Raji (cell line): ENCODE results near the gene DUSP23.

ENCODE experiments used
- POLR2A ChIP-seq: IDR thresholded peaks from 2 replicates; pipeline ENCODE4 v1.6.1; 2011; ENCODE audit warnings: low read depth, low read length, control low read depth; ENCODE audit not compliant: insufficient read depth

DUSP23 gene

DNA sequence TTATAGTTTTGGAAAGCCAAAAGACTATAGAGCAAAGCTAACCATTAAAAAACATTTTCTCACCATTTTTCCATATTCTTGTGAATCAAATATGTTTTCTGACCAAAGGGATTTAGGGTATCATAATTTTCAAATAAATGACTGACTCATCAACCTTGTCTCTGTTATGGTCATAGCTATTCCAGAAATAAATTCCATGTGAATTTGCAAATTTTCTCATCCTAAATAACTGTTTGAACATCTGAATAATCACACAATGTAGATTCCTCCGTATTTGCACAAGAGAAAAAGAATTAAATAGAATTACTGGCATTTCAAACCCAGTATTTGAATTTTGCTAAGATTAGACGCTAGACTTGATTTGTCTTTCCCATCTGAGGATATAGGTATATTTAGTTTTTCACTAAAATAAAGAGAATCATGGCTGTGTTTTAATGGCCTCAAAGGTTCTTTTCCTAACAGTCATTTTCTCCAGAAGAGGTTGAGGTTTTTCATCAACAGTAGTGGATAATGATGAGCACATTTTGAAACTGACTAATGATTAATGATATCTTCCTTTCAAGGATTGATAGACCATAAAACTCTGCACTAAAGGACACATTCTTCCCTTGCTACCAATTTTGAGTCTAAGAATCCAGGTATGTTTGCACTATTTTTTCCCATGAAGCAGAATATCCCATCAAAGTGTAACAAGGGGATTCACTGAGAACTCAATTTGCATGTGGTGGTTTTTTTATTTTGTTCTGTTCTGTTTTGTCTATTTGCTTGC, 9.5 kb upstream of the DUSP23 start:
- no peak for TF ChIP-seq POLR2A

GRCh38 chr1:159774465-159774864, 6.3 kb upstream of the DUSP23 start:
- TF ChIP-seq POLR2A: no peak

DNA sequence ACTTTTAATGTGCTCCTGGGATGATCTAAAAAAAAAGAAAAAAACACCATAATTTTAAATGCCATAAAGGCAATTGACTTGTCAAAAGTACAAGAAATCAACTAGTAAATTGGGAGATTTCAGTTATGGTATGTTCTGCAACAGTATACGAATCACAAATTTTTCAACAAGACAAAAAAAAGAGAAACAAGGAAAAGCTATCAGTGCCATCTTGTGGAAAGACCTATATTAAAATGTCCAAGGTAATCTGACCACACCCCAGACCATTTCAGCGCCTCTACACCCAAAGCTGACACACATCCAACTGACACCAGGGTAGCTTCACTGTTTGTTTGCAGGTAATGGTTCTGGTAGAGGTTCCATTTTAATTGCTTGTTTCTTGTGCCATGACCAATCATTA, 5.0 kb upstream of the DUSP23 start:
- TF ChIP-seq POLR2A: no peak

- TF ChIP-seq POLR2A: no peak
These were observed 2.5 kb upstream of the DUSP23 start for GRCh38 chr1:159778266-159778665.

- no peak for TF ChIP-seq POLR2A
These were observed 1.3 kb upstream of the DUSP23 start for GRCh38 chr1:159779403-159779851.

DNA sequence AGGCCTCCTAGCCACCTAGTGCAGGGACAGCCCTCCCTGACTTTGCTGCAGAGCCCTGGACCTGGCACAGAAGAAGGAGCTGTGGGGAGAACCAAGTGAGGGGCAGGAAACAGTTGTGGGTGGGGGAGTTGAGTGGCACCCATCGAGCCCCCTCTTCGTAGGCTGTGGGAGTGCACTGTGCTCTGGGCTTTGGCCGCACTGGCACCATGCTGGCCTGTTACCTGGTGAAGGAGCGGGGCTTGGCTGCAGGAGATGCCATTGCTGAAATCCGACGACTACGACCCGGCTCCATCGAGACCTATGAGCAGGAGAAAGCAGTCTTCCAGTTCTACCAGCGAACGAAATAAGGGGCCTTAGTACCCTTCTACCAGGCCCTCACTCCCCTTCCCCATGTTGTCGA, 1.2 kb downstream of the DUSP23 start:
- TF ChIP-seq POLR2A: no peak

GRCh38 chr1:159783724-159784123, 3.0 kb downstream of the DUSP23 start:
- TF ChIP-seq POLR2A: no peak

DNA sequence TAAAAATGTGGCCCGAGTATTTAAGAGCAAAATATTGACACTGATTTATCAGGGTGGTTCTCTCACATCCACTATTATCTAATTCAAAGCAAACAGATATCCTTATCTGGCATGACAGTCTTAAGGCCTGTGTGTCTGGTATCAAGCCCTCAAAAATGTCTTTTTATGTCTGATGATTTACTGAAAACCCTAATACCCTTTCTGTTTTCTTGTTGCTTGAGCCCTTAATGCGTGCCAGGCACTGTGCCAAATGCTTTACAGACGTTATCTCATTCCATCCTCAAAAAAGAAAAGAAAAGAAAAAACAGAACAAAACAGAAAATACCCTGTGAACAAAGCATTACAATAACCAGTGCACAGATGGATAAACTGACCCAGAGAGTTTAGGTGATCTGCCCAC, 5.7 kb downstream of the DUSP23 start:
- TF ChIP-seq POLR2A: no peak

GRCh38 chr1:159786966-159787365, 6.2 kb downstream of the DUSP23 start:
- TF ChIP-seq POLR2A: no peak

DNA sequence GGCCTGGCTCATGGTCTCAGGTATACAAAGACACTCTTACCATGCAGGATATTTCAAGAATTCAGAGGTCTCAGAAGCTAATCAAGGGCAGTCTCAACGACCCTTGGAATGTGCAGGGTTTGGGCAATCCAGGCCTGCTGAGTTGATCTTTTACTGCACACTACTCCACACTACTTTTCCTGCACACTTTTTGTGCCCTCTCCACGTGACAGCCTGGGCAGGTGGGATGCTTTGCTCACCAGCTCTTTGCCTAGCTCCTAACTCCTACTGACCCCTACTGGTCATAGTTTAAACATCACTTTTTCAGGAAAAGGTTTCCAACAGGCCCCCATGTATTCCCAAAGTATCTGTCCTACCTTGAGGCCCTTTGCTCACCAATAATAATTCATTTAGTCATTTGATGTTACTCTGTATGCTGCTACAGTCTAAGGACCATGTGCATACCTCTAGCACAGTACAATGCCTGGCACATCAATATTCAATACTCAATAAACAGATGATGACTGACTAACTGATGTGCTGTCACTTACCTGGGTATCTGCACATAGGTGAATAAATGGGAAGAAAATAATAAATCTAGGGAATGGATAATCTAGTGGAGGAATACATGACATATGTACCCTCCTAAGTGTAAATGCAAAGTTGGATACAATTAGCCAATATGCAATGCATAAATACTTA, 9.6 kb downstream of the DUSP23 start:
- TF ChIP-seq POLR2A: no peak

- no peak for TF ChIP-seq POLR2A
These were observed 10.3 kb downstream of the DUSP23 start for GRCh38 chr1:159791031-159791430.

- no peak for TF ChIP-seq POLR2A
These were observed 10.7 kb downstream of the DUSP23 start for GRCh38 chr1:159791461-159791860.

DNA sequence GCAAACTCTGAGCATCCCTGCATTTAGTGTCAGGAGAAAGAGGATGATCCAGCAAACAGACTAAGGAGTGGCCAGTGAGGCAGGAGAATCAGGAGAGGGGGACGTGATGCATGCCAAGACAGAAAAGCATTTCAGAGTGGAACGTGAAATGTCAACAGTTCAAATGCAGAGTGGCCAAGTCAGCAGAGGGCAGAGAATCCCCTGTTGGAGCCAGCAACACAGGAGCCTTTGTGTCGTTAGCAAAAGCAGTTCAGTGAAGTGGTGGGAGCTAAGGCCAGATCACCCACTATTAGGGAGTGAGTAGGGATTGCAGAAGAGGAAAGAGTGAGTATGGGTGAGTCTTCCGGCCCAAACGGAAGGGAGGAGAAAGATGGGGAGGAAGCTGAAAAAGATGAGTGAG, 14.8 kb downstream of the DUSP23 start:
- no peak for TF ChIP-seq POLR2A

- TF ChIP-seq POLR2A: no peak
These were observed 18.1 kb downstream of the DUSP23 start for GRCh38 chr1:159798893-159799292.

GRCh38 chr1:159799446-159799985, 18.8 kb downstream of the DUSP23 start:
- TF ChIP-seq POLR2A: no peak
